AG20443 (cell line): Measurements from ENCODE around the gene AKAP13.

Experiments used
- DNase-seq: peaks from one replicate; pipeline ENCODE4 v3.0.0; 2012; ENCODE audit warnings: low spot score, mixed read lengths

Gene AKAP13

GRCh38 chr15:85672332-85673084, 292.1 kb downstream of the AKAP13 start:
- peak; percentile 21 for DNase-seq

- DNase-seq: no peak
Measured at GRCh38 chr15:85673326-85673725, 292.9 kb downstream of the AKAP13 start.

GRCh38 chr15:85676342-85677098, 296.1 kb downstream of the AKAP13 start:
- DNase-seq: no peak

GRCh38 chr15:85679231-85679630, 298.8 kb downstream of the AKAP13 start:
- DNase-seq: no peak

GRCh38 chr15:85681386-85681785, 301.0 kb downstream of the AKAP13 start:
- no peak for DNase-seq

- no peak for DNase-seq
Measured at GRCh38 chr15:85684174-85684710, 303.8 kb downstream of the AKAP13 start.

- no peak for DNase-seq
Measured at GRCh38 chr15:85685356-85685755, 305.0 kb downstream of the AKAP13 start.

GRCh38 chr15:85687329-85687728, 306.9 kb downstream of the AKAP13 start:
- no peak for DNase-seq

- no peak for DNase-seq
Measured at GRCh38 chr15:85688711-85689110, 308.3 kb downstream of the AKAP13 start.

GRCh38 chr15:85689729-85690128, 309.3 kb downstream of the AKAP13 start:
- peak; percentile 67 for DNase-seq

- DNase-seq: no peak
Measured at GRCh38 chr15:85690561-85691231, 310.3 kb downstream of the AKAP13 start.

GRCh38 chr15:85691350-85692240, 311.2 kb downstream of the AKAP13 start:
- DNase-seq: no peak

GRCh38 chr15:85692321-85692720, 311.9 kb downstream of the AKAP13 start:
- no peak for DNase-seq

GRCh38 chr15:85692873-85693272, 312.5 kb downstream of the AKAP13 start:
- no peak for DNase-seq

- no peak for DNase-seq
Measured at GRCh38 chr15:85693277-85693676, 312.9 kb downstream of the AKAP13 start.

GRCh38 chr15:85694091-85694490, 313.7 kb downstream of the AKAP13 start:
- no peak for DNase-seq

GRCh38 chr15:85700767-85701166, 320.4 kb downstream of the AKAP13 start:
- no peak for DNase-seq

- DNase-seq: no peak
Measured at GRCh38 chr15:85702321-85703101, 322.1 kb downstream of the AKAP13 start.

- DNase-seq: no peak
Measured at GRCh38 chr15:85704066-85704465, 323.7 kb downstream of the AKAP13 start.

- no peak for DNase-seq
Measured at GRCh38 chr15:85704720-85705429, 324.5 kb downstream of the AKAP13 start.
